NCI-H2171 (cell line): Measurements from ENCODE around the gene TSPAN14.
"Not testable (repeated sequence)": the region's sequence is repeated elsewhere in the genome, so short reads cannot be mapped to it uniquely, and the experiment has no call there.

Experiments
- DNase-seq: peaks from one replicate; lab custom pipeline; 2025; lab: John Stamatoyannopoulos, UW

The TSPAN14 gene

DNA sequence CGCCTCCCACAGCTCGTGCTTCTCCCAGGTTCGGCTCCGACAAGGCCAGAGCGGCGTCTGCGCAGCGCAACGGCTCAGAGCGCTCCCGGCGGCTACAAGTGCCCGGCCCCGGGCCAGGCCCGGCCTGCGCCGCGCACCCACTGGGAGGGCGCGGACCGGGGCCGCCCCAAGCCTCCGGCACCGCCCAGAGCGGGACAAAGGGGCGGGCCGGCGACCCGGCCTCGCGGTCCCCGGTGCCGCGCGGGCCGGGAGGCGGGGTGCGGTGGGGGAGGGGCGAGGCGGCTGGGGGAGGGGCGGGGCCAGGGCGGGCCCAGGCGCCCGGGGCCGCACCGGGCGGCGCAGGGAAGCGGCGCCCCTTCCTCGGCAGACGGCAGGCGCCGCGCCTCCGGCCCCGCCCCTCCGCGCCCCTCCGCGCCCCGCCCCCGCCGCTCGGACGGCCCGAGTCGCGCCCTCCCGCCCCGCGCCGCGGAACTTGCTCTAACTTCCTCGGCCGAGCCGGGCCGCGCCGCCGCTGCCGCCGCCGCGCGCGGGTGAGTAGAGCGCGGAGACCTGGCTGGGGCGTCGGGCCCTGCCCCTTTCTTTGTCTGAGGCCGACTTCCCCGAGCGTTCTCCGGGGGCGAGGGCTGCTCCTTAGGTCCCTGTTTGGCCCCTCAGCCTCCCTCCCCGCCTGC, at the start of gene TSPAN14:
Gene TSPAN14 (plus strand): TSS at position 469 of the 671 bp plus-strand sequence. CDS start 34,924 bp downstream, outside the sequence.
- peak; percentile 62 for DNase-seq

GRCh38 chr10:80405035-80405434, 49.1 kb upstream of the TSPAN14 start:
- no peak for DNase-seq

GRCh38 chr10:80405626-80406025, 48.5 kb upstream of the TSPAN14 start:
- DNase-seq, result peak; percentile 66

DNA sequence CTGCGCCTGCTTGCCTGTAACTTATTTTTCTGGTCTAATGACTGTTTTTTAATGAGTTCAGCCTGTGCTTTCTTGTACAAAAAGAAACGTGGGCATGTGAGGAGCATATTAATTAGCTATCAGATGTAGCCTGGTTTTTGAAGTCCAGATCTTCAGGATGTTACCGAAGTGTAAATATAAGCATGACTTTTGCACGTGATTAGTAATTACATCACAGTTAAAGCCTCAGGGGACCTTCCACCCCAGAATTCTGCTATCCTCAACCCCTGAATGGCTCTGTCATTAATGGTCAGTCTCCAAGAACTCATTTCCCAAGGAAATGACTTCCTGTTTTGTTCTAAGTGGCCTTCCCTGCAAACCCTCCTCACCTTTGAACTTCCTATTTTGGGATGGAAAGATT, 47.9 kb upstream of the TSPAN14 start:
- no peak for DNase-seq

GRCh38 chr10:80407812-80408241, 46.3 kb upstream of the TSPAN14 start:
- no peak for DNase-seq

- peak; percentile 74 for DNase-seq
Measured at GRCh38 chr10:80408242-80409101, 45.6 kb upstream of the TSPAN14 start, which contains the start of gene PRXL2A. Gene PRXL2A, plus strand, starts transcription at chr10:80408551. Its CDS starts 11,917 bp downstream, at chr10:80420468.

GRCh38 chr10:80409121-80409520, 45.0 kb upstream of the TSPAN14 start:
- no peak for DNase-seq

DNA sequence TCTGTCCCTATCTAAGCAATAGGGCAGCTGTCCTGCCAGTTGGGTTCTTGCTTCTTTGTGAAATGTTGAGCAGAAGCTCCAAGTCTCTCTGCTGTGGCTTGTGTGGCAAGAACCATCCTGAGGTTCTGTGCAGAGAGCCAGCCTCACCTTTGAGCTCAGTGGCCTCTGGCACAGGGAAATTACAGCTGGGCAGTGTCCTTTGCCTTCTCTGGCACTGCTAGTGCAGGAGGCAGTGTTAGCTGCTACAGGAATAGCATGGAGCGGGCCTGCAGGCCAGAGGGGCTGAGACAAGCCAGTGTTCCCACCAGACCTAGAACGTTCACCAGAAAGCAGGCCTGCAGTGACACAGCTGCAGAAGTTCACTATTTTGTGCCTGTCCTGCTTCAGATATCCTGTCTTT, 44.0 kb upstream of the TSPAN14 start:
- DNase-seq, result no peak

- no peak for DNase-seq
Measured at GRCh38 chr10:80410578-80411145, 43.4 kb upstream of the TSPAN14 start.

DNA sequence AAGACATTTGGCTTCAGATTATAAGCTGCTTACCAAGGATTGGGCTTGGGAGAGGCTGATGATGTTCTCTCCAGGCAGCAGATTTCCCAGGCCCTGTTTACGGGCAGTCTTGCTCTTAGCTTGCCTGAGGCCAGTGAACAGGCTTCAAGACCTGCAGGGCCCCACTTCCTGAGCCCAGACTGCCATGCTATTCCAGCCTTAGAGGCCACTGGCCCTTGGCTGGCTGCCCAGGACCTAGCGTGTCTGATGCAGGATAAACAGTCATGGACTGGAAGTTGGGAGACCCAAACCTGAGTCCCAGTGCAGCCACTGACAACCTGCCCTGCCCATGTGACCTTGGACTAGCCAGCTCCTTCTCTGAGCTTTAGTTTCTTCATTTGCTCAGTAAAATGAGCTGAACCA, 42.8 kb upstream of the TSPAN14 start:
- no peak for DNase-seq

- DNase-seq, result no peak
Measured at GRCh38 chr10:80411681-80412220, 42.4 kb upstream of the TSPAN14 start.

DNA sequence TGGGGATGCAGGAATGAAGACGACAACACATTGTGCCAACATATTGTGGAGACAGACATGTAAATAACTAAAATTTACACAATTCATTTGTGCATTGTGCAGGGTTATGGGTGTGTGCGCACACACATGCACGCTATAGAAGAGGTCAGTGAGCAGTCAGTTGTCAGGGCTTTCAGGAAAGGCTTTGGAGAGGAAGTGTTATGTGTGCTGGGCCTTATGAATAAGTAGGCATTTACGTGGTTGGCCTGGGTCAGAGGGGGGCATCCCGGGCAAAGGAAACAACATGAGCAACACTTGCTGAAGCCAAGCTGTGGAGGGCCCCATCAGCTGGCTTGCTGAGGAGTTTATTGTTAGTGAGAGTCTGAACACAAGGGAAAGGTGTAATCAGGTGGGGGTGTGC, 41.6 kb upstream of the TSPAN14 start:
- no peak for DNase-seq

GRCh38 chr10:80413271-80413996, 40.7 kb upstream of the TSPAN14 start:
- DNase-seq, result peak; percentile 31

DNA sequence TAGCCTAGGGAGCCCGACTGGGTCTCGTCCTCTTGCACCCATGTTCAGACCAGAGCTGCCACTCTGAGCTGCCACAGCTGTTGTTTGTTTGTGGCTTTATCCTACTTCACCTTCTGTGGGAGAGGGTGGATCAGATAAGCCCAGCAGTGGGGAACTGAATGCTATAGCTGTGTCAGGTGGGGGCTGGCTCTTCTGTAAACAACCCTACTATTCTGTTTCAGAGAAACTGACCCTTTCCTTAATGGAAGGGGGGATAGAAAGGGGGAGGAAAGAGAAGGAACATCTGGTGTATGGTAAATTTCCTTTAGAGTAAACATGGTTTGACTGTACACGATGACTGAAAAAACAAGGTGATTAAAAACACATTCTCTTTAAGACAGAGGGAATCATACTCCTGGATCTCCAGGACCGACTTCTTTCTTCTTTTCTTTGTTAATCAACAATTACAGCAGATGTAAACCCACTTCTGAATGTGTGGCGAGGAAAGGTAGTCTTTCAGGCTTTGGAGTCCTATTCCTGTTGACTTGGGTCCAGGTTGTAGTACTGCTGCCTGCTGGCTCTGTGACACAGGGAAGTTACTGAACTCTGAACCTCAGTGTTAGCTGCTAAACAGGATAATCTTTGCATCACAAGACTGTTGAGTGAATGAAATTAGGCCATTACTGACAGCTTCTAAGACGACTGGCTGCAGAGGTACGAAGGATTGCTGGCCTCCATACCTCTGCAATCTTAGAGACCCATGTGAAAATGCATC, 39.8 kb upstream of the TSPAN14 start:
- DNase-seq, result peak; percentile 42

GRCh38 chr10:80415734-80416478, 38.2 kb upstream of the TSPAN14 start:
- no peak for DNase-seq

- no peak for DNase-seq
Measured at GRCh38 chr10:80416479-80417098, 37.5 kb upstream of the TSPAN14 start.

GRCh38 chr10:80417256-80417655, 36.9 kb upstream of the TSPAN14 start:
- not testable (repeated sequence) for DNase-seq

DNA sequence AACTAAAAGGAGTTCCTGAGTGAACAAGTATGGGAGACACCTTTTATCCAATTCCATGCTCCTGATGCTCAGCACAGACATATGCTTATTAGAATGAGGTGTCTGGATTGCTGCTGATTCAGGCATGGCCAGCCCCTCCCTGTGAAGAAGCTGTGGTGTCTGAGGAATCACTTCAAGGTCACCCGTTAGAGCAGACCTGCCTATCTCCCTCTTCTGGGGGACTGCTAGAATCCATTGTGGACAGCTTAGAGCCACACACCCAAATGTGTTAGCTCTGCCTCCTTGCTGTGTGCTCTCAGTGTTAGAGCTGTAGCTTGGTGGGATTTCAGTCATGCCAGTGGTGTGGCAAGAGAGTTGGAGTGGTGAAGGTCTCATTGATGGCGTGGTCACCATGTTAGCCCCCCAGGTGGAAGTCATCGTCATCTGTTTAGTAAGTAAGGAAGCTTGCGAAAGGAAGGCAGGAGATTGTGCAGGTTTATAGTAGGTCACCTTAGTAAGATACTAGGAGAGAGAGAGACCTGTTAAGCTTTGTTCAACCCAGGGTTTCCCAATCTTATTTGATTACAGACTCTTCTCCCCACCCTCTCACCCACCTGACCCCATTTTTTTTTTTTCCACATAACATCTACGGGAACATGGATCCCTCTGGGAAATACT, 32.9 kb upstream of the TSPAN14 start:
- DNase-seq, result no peak
